K562 (cell line): ENCODE measurements around the gene CCDC32. TPM values are rescaled to one million over a fixed set of nuclear protein-coding genes. Genes with fewer than 3 reads are reported as not detected.
A peak's percentile ranks its signal among the peaks of the same experiment; 100 is the strongest.

ENCODE experiments used
- CREM ChIP-seq: IDR thresholded peaks from 2 replicates; pipeline ENCODE4 v1.6.1; 2014; ENCODE audit warnings: antibody characterized with exemption, low read depth
- ETS2 ChIP-seq: IDR thresholded peaks from 2 replicates; pipeline ENCODE4 v1.6.1; 2016; ENCODE audit warnings: borderline replicate concordance, missing genetic modification characterization, mild to moderate bottlenecking, moderate library complexity, missing compliant biosample characterization; ENCODE audit not compliant: poor library complexity, severe bottlenecking
- FOS ChIP-seq: IDR thresholded peaks from 3 replicates; pipeline ENCODE4 v1.6.1; 2011; ENCODE audit not compliant: insufficient read length; ENCODE audit errors: extremely low read depth
- FOXP4 ChIP-seq: sonication (generic); formaldehyde crosslinking; IDR thresholded peaks from 2 replicates; pipeline ENCODE4 v1.8.0; 2022; ENCODE audit warnings: mild to moderate bottlenecking, missing genetic modification reagents, borderline replicate concordance
- HMGN3 ChIP-seq: IDR thresholded peaks from 2 replicates; pipeline ENCODE4 v1.6.1; 2011; ENCODE audit warnings: borderline replicate concordance, low read depth, mild to moderate bottlenecking, mixed read lengths, low read length; ENCODE audit not compliant: insufficient read length; ENCODE audit errors: extremely low read depth
- HNRNPL ChIP-seq: fragments of 200-400 bp; formaldehyde crosslinking; IDR thresholded peaks from 2 replicates; pipeline ENCODE4 v1.6.1; 2017; ENCODE audit warnings: low read depth, mild to moderate bottlenecking, low read length
- HOXB6 ChIP-seq: fragments of 250-450 bp; sonication (Bioruptor Pico); IDR thresholded peaks from 2 replicates; pipeline ENCODE4 v1.5.1; 2022; ENCODE audit warnings: mild to moderate bottlenecking, borderline replicate concordance
- KAT2B ChIP-seq: IDR thresholded peaks from one replicate; pipeline ENCODE4 v1.6.1; 2012; ENCODE audit warnings: low read depth, mild to moderate bottlenecking, control low read depth, inconsistent platforms, low read length, moderate library complexity
- MCM3 ChIP-seq: fragments of 450-650 bp; IDR thresholded peaks from 2 replicates; pipeline ENCODE4 v1.6.1; 2016
- PCBP1 ChIP-seq: fragments of 200-400 bp; formaldehyde crosslinking; IDR thresholded peaks from 2 replicates; pipeline ENCODE4 v1.6.1; 2018; ENCODE audit warnings: mild to moderate bottlenecking, low read depth, low read length; ENCODE audit not compliant: poor library complexity, severe bottlenecking
- PRDM10 ChIP-seq: fragments of 450-650 bp; IDR thresholded peaks from 2 replicates; pipeline ENCODE4 v1.6.1; 2018; ENCODE audit not compliant: partially characterized antibody
- ZBTB43 ChIP-seq: sonication (generic); formaldehyde crosslinking; IDR thresholded peaks from 2 replicates; pipeline ENCODE4 v1.8.0; 2023; ENCODE audit warnings: mild to moderate bottlenecking, missing genetic modification reagents
- polyA plus RNA-seq, 8 experiments: library from polyadenylated mRNA; depleted of rRNA in 4 of 8; stranded (reverse) in 5 of 8; unstranded in 3 of 8; fragments of >200 nt; fragmentation: Nextera tagmentation in 2 of 8; fragmentation: Illumina TruSeq in 1 of 8; extraction: Ambion mirVana in 2 of 8; extraction: Trizol in 1 of 8; gene quantifications; 2 replicates each; pipeline versions ENCODE4 v1.2.1 to v1.2.3, GENCODE V29; 2011 to 2014; ENCODE audit warnings: inconsistent platforms in 1 of 8, missing spikeins in 1 of 8
- total RNA-seq, 7 experiments: library from RNA; depleted of rRNA in 6 of 7; stranded (reverse); fragments of >200 nt in 6 of 7; fragmentation: Illumina TruSeq in 2 of 7; extraction: Trizol in 2 of 7; gene quantifications; 2 replicates each; pipeline versions ENCODE4 v1.2.1 to v1.2.3, GENCODE V29; 2011 to 2021; ENCODE audit warnings: low replicate concordance in 1 of 7
- TF ChIP-seq, protein P1 (sequence below), 2 experiments: fragments of 450-650 bp; IDR thresholded peaks; 2 replicates each; pipeline ENCODE4 v1.6.1; 2016
- TF ChIP-seq, protein P2 (sequence below): IDR thresholded peaks from 2 replicates; pipeline ENCODE4 v1.6.1; 2016; ENCODE audit warnings: missing genetic modification characterization, missing compliant biosample characterization

Gene CCDC32
- total and polyA plus RNA-seq, 9 of the 15 experiments (the other 6 are each of a cell fraction or from before 2014, with no cell fraction given) = 22.2 to 94.8 (median 37.1) TPM

DNA sequence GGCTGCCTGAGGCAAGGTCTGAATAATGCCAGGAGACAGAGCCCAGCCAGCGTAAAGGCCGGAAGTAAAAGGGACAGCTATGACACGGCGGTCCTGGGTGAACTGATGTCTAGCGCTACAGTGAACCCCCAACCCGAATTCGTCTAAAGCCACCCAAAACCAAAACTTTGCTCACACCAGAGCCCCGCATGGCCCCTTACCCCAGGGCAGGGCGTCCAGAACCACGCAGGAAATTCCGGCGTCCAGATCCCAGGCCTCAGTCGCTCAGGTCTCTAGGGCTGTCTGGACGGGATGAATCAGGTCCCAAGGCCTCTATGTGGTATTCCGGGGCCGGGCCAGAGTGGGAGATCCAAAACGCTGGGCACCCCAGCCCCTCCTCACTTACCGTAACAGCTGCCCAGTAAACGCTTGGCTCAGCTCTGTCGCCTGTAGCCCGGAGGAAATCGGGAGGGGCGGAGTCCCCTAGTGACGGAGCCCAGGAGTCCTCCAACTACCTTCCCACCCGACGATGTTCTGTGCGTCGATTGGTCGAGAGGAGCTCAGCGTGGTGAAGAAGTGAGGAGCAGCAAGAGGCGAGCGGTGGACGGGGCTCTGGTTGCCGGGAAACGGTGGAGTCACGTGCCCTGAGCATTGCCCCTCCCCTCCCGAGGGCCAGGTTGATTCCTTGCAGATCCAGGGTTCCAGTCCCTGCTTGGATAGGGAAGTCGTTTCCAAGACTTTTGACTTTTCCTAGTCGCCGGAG lies at the start of gene CCDC32 (continued):
- TF ChIP-seq FOXP4 (CRISPR knock-in tag) (no peak), MCM3 (no peak), FOS (peak; percentile 51), HNRNPL (no peak), HMGN3 (no peak), HOXB6 (CRISPR knock-in tag) (no peak), ETS2 (tag) (no peak), KAT2B (no peak), PRDM10 (peak; percentile 17), CREM (peak; percentile 83), PCBP1 (no peak), ZBTB43 (CRISPR knock-in tag) (no peak)
- TF ChIP-seq, protein P1, sequence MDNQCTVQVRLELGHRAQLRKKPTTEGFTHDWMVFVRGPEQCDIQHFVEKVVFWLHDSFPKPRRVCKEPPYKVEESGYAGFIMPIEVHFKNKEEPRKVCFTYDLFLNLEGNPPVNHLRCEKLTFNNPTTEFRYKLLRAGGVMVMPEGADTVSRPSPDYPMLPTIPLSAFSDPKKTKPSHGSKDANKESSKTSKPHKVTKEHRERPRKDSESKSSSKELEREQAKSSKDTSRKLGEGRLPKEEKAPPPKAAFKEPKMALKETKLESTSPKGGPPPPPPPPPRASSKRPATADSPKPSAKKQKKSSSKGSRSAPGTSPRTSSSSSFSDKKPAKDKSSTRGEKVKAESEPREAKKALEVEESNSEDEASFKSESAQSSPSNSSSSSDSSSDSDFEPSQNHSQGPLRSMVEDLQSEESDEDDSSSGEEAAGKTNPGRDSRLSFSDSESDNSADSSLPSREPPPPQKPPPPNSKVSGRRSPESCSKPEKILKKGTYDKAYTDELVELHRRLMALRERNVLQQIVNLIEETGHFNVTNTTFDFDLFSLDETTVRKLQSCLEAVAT (IDR thresholded peaks at IDR 0.05) = no peak; a peak in 1 of 4 replicates
- TF ChIP-seq, protein P2, sequence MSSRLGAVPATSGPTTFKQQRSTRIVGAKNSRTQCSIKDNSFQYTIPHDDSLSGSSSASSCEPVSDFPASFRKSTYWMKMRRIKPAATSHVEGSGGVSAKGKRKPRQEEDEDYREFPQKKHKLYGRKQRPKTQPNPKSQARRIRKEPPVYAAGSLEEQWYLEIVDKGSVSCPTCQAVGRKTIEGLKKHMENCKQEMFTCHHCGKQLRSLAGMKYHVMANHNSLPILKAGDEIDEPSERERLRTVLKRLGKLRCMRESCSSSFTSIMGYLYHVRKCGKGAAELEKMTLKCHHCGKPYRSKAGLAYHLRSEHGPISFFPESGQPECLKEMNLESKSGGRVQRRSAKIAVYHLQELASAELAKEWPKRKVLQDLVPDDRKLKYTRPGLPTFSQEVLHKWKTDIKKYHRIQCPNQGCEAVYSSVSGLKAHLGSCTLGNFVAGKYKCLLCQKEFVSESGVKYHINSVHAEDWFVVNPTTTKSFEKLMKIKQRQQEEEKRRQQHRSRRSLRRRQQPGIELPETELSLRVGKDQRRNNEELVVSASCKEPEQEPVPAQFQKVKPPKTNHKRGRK = no peak
